Measurements from ENCODE around the gene PRR15L. TPM values are rescaled to one million over a fixed set of nuclear protein-coding genes. Genes with fewer than 3 reads are reported as not detected.
A peak's percentile ranks its signal among the peaks of the same experiment; 100 is the strongest.

Gene PRR15L
- total and polyA plus RNA-seq, 2 experiments from 2014 or later, result 56.5 to 66.4 TPM

- Histone ChIP-seq H3K27ac (no peak overlapping the region), H3K36me3 (replicated peaks; ENCODE audit: insufficient read depth, low read depth) (no peaks in the 10 kb centered on the region), H2AFZ (no peak overlapping the region), H3K27me3 (no peaks in the 10 kb centered on the region), H3K4me2 (no peak overlapping the region), H3K4me1 (ENCODE audit: insufficient read depth) (no peaks in the 10 kb centered on the region), H3K4me3 (no peak overlapping the region), H3K9me2 (replicated peaks; ENCODE audit: insufficient read depth) (no peaks in the 10 kb centered on the region), H3K79me2 (peaks cover 22% of the 10 kb centered on the region), H4K20me1 (ENCODE audit: insufficient read depth, poor library complexity, severe bottlenecking) (no peaks in the 10 kb centered on the region), H3K9me3 (ENCODE audit: low read depth) (no peaks in the 10 kb centered on the region)
- TF ChIP-seq EZH2 (IDR thresholded peaks at IDR 0.05; ENCODE audit: borderline replicate concordance), result no peak
- no peak for TF ChIP-seq EZH2phosphoT487 (IDR thresholded peaks at IDR 0.05; ENCODE audit: low read depth, severe bottlenecking, unreplicated experiment)
- TF ChIP-seq CTCF (IDR thresholded peaks at IDR 0.05; ENCODE audit: poor library complexity), result no peak
- 90% methylated on average over 8 of the region's 8 CpGs for WGBS (ENCODE audit: low lambda C conversion rate, missing lambda C conversion rate)
- no peak for DNase-seq (ENCODE audit: low spot score)
Observed at GRCh38 chr17:47907932-47908562, 49.6 kb downstream of the PRR15L start.

GRCh38 chr17:47906443-47906842 is 51.2 kb downstream of the PRR15L start:
- H3K4me1 ChIP-seq (ENCODE audit: insufficient read depth), result no peaks in the 10 kb centered on the region
- no peak overlapping the region for H3K4me2 ChIP-seq
- H3K79me2 ChIP-seq, result peaks cover 36% of the 10 kb centered on the region
- no peak for DNase-seq (ENCODE audit: low spot score)
- H3K27me3 ChIP-seq, result no peaks in the 10 kb centered on the region
- 91% methylated on average over 3 of the region's 3 CpGs for WGBS (ENCODE audit: low lambda C conversion rate, missing lambda C conversion rate)
- H4K20me1 ChIP-seq (ENCODE audit: insufficient read depth, poor library complexity, severe bottlenecking), result no peaks in the 10 kb centered on the region
- H3K4me3 ChIP-seq, result no peak overlapping the region
- TF ChIP-seq EZH2phosphoT487 (IDR thresholded peaks at IDR 0.05; ENCODE audit: low read depth, severe bottlenecking, unreplicated experiment), result no peak
- TF ChIP-seq CTCF (IDR thresholded peaks at IDR 0.05; ENCODE audit: poor library complexity), result no peak
- TF ChIP-seq EZH2 (IDR thresholded peaks at IDR 0.05; ENCODE audit: borderline replicate concordance), result no peak
- H3K9me3 ChIP-seq (ENCODE audit: low read depth), result no peaks in the 10 kb centered on the region
- H3K9me2 ChIP-seq (replicated peaks; ENCODE audit: insufficient read depth), result no peaks in the 10 kb centered on the region
- no peak overlapping the region for H2AFZ ChIP-seq
- no peak overlapping the region for H3K27ac ChIP-seq
- H3K36me3 ChIP-seq (replicated peaks; ENCODE audit: insufficient read depth, low read depth), result no peaks in the 10 kb centered on the region

GRCh38 chr17:47905221-47905733 is 52.4 kb downstream of the PRR15L start:
- WGBS (ENCODE audit: low lambda C conversion rate, missing lambda C conversion rate), result 77% methylated on average over 8 of the region's 8 CpGs
- peaks cover 32% of the 10 kb centered on the region for H3K79me2 ChIP-seq
- no peaks in the 10 kb centered on the region for H3K9me3 ChIP-seq (ENCODE audit: low read depth)
- no peak overlapping the region for H3K4me2 ChIP-seq
- no peaks in the 10 kb centered on the region for H3K27me3 ChIP-seq
- H4K20me1 ChIP-seq (ENCODE audit: insufficient read depth, poor library complexity, severe bottlenecking), result no peaks in the 10 kb centered on the region
- peak overlapping the region; percentile 40 for H3K27ac ChIP-seq
- no peaks in the 10 kb centered on the region for H3K9me2 ChIP-seq (replicated peaks; ENCODE audit: insufficient read depth)
- no peaks in the 10 kb centered on the region for H3K4me1 ChIP-seq (ENCODE audit: insufficient read depth)
- TF ChIP-seq CTCF (IDR thresholded peaks at IDR 0.05; ENCODE audit: poor library complexity), result no peak
- TF ChIP-seq EZH2phosphoT487 (IDR thresholded peaks at IDR 0.05; ENCODE audit: low read depth, severe bottlenecking, unreplicated experiment), result no peak
- no peak for TF ChIP-seq EZH2 (IDR thresholded peaks at IDR 0.05; ENCODE audit: borderline replicate concordance)
- no peak overlapping the region for H2AFZ ChIP-seq
- no peak for DNase-seq (ENCODE audit: low spot score)
- no peaks in the 10 kb centered on the region for H3K36me3 ChIP-seq (replicated peaks; ENCODE audit: insufficient read depth, low read depth)
- H3K4me3 ChIP-seq, result no peak overlapping the region
